Stimulated activated CD4-positive, alpha-beta T cell treated with anti-CD3 and anti-CD28 coated beads, Interleukin-4, amount 100 ng/mL, for 48 hours (primary cell): ENCODE data around the gene HOXB1.

Experiments
- DNase-seq, 2 donors: peaks; one replicate each; pipeline ENCODE4 v3.0.0-alpha.2; 2020; ENCODE audit warnings: low read depth in 2 of 2

Gene HOXB1

DNA sequence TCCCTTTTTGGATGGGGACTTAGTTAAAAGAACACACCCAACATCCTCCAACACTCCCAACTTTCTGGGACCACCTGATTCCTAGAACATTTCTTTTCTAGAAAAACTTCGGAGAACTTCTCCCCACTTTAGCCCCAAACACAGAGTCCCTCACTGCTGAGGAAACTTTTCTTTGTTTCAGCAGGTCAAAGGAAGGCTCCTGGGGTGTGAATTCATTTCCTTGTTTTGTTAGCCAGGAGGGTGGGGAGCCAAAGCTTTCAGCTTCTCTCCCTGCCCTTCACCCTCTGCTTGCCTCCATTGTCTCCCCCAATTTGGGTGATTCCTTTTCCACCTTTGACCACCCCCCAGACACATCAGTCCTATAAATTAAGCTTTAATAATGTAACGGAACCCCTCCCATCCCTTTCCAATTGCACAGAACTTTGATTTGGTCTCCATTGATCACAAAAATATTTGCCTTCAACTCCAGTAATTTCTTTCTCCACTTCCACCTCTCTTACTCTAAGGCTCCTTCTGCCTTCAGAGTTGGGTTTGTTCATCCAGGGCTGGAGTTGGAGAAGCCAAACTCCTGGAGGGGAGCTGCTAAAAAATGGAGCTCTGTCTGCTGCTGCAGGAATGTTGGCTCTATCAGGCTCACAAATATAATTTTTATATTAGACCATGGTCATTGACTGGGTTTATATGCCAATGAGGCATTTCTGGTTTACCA is 37.0 kb upstream of the HOXB1 start:
- DNase-seq, result no peak

DNA sequence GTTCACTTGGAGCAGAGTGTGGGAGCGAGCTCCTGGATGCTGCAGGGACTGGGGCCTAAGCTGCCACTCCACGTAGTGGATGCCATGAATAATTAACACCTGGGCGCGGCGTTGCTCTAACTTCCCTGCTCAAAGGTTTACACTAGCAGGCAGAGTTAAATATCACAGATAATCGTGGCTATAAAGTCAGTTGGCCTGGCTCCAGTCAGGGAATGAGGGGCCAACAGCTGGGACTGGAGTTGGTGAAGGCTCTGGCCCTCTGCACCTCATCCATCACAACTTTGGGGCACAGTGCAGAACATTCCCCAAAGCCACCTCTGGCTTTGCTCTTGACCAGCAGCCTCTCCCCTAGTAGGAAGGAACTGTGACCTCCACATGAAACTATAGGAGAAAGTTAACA is 36.4 kb upstream of the HOXB1 start:
- DNase-seq, result no peak

DNA sequence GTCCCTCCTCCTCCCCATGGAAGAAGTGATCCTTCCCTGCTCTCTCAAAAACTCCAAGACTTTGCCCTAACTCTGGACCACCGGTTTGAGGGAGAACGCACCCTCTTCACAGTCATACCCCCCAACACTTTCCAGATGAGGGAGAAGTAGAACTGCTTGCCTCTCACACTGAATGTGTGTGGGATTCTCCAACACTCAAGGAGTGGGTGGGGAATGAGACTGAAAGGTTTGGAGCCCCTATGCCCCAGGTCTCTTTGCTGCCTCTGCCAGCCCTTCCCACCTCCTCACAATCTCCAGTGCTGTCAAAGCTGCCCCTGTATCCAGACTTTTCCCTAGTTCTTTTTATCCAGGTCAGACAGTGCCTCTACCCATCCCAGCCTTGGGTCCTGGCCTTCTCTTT is 35.9 kb upstream of the HOXB1 start:
- no peak for DNase-seq

DNA sequence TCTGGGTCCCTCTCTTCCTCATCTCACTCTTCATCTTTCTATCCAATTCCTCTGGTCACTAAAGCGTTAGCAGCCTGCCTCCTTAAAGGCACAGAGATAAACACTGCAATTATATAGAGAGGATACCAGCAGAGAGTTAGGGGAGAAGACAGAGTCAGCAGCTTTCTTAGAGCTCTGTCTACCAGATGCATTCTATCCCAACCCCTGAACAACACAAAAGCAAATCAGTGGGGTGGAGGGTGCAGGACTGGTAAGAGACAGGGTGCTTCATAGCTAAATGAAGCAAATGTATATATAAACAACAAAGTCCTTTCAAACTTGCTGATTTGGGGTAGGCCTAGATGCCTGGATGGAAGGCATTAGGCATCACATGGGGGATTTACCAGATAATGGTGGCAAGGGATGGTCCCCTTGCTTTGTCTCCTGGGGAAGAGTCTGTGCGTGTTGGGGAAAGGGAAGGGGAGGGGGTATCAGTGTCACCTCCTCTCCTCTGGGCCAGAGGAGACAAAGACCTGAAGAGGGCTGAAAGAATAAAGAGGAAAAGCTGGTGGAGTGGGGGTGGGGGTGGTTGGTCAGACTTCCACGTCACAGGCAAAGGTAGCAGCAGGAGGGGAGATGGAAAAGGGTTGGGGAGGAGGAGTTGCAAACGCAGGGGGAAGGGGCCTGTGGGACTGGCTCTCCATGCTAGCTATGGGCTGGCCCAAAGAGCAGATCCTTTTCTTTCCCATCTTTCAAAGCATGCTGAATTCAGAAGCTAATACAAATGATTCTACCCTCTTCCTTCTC is 35.3 kb upstream of the HOXB1 start:
- no peak for DNase-seq

DNA sequence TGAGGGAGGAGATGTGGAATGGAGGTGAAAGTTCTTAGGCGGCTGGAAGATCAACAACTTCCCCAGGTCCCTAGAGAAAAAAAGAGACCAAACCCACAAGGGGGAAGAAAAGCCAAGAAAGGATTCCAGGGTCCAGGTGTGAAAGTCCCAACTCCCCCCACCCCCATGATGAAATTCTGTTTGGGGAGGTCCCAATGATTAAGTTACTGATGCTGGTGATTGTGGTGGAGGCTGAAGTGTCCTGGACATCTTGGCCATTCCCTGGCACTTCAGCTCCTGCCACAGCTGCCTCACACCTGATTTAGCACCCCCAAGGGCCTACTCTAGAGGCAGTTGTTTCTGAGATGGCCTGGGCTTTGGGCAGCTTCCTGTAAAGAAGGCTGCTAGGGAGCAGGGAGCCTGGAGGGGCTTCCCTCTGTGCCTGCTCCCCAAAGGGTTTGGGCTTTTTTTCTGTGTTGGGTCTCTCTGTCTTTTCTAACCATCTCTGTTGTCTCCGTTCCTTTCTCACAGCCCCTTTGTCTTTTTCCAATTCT is 34.3 kb upstream of the HOXB1 start:
- no peak for DNase-seq

DNA sequence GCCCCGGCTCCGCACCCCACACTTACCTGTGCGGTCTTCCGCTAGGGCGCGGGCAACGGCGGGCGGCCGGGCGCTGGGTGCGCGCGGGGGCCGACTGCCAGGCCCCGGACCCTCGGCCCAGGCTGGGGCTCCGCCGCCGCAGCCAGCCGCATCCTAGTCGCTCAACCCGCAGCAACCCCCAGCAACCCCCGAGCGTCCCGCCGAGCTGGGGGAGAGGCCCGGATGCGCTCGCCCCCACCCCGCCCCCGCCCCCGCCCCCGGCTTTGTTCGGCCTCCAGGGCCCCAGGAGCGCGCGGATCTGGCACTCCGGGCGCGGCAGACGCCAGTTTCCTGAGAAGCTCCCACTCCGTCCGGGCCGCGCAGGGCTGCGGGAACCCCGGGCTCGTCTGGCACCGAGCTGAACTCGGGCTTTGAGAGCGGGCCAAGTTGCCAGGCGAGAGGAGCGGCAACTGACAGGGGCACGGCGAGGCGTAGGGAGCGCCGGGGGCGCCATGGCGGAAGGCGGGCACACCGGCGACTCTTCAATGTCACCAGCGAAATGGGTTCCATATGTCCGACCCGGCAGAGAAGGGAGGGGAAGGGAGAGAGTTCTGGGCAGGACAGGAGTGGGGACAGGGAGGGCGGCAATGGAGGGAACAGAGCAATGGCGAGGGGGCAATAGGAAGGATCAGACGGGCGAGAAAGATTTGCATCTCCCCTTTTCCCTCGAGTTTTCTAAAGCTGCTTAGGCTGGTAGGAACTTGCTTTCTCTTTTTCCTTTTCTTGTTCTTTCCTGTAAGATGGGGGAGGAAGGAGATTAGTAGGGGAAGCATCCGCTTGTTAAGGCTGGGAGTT is 33.6 kb upstream of the HOXB1 start:
- DNase-seq, result no peak

DNA sequence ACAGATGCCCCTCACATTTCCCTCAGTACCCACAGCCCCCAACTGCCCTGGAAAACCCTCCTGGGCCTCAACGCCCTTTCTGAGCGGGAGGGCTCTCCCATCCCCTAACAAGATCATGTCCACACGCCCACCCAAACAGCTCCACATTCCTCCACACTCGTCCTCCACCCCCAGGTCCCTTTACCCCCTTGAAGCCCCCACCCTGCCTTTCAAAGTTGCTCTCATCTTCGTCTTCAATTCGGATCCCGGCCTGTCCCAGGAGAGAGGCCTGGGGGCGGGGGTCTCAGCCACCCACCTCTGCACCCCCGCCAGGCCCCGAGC is 33.0 kb upstream of the HOXB1 start:
- DNase-seq, result no peak

DNA sequence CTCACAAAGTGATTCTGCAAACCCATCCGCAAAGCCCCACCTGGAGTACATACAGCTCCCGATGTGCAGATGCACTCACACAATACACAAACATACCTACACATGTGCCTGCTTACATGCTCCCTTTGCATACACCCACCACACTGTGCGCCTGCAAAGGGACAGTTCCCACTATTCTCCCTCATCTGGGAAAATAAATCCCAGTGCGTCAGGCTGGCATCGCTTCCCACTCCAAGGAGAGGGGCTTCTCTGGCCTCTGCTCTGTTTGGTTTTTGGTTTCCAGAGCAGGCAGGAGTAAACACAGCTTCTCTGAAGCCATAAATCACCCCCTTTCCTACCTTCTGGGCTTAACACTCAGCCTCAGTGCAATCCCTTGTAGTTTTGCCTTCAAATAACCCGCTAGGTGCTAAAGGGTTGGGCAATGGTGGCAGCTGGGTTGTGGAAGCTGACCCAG is 32.6 kb upstream of the HOXB1 start:
- DNase-seq, result no peak

DNA sequence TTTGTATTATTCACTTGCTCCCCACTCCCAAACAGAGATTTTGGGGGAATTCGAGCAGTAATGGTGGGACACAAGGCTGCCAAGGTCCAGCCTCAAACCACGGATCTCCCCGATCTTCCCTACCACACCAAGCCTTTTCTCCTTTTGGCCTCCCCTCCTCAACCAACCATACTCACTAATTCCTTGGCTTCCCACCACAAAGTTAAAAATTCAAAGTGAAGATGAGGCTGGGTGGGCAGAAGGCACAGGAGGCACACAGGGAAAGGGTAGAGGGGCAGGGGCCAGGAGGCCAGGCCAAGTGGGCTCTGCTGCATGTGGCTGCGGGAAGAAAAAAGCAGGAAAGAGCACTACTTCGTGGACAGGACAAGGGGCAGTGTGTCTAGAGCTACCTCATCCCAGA is 32.1 kb upstream of the HOXB1 start:
- DNase-seq, result no peak

DNA sequence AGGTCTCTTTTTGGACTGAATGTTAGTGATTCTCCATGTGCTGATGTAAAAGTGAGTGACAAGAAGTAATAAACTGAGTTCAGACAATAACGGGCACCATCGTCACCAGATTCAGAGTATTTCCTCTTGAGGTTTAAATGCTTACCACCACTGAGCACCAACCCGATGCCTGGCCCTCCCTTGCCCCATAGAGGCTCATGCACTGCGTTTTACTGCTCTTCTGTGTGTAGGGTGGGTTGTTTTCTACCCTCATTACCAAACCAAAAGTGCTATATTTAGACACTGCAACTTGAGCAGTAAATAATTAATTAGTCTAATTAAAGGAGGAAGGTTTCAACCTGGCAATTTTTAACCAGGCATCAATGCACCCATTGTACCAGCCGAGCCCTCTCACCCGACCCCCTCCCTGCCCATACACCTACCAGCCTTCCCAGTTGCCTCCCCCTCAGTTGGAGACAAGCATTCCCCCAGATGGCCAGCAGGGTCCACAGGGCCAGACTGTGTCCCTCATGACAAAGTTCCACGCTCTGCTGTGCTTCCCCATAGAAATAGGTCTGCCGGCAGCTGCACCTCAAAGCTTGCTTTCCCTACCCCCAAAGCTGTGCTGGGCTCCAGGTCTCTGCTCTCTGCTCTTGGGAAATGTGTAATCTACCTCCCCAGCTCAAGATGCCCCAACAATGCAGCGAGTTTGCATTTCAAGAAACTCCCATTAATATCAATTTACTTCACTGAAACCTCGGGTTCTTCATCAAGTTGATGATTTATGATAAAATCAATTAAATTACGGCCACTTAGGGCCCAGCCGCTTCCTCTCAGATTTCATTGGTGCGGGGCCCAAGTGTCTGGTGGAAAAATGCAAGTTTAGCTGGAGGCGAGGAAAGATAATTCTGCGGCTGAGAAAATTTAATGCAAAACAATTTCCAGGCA is 31.3 kb upstream of the HOXB1 start:
- DNase-seq, result no peak

DNA sequence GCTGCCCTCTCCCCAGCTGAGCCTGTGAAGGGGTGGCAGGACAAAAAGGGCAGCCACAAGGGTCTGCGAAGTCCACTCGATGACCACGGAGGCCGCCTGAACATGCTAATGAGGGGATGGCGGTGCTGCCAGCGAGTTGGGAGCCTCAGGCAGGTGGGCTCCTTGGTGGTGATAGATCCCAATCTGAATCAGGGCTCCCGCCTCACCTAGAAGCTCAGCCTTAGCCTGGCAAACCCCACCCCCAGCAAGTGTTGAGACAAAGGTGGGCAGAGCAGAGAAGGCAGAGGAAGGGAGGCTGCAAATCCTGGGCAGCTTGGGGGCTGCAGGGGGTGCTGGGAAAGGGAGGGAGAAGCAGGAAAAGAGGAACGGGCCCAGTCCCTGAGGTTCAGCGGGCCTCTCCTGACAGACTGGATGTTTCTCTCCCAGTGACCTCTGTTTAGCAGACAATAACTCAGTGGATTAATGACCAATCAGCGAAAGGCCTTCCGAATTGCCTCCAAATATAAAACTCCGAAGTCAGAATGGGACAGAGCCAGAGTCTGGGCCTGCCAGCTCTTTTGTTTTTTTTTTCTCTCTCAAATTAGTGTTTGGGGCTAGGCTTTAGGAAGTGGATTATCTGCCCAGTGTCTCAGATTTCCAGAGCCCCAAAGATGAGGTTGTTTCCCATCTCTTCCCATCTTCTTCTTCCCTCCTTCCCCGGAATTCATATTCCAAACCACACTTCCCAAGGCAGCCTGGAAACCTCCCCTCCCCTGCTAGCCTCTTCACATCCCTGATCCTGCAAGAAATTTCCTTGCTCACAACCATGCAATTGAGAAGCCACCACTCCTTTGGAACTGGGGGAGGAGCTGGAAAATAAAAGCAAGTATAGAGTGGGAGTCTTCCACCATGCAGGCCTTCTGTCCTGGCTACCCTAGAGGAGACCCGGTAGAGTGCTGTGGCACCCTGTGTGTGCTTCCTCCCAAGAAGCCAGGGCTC is 29.3 kb upstream of the HOXB1 start:
- no peak for DNase-seq

DNA sequence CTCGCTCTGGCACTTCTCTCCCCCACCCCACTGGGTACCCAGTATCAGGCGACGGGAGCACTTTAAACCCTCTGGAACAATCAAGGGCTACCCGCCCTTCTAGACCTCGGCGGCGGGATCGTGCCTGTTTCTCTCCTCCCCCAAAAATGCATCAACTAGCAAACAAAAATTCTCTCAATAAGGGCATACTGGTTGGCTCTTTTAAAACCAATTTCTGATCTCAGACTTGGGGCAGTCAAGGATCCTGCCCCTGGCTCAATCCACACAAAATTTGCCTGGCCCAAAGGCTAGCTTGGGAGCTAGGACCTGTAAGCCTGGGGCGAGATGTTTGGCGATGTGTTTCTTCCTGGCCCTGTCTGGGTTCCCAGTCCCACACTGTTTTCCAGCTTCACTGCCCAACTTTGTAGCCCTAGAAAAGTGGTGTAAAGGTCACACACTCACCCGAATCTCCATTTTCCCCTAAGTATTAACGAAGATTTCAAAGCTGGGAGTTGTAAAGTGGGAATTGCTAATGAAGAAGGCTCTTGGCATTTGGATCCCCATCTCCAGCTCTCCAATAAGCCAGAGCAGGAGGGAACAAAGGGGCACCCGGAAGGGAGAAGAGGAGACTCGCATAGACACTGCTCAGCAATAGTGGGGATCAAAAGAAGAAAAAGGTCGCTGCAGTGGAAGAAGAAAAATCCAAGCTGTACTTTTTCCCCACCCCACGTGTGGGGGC is 28.5 kb upstream of the HOXB1 start:
- DNase-seq, result no peak

DNA sequence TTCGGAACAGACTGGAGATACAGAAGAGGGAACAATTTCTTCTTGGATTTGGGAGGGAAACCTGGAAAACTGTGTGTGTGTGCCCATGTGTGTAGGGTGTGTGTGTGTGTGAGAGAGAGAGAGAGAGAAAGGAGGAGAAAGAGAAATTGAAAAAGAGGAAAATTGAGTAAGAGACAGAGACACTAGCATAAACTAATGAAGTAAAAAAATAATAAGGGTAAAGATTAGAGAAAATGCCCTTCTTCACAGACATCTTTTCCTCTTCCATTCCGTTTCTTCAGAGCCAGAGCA is 28.0 kb upstream of the HOXB1 start:
- DNase-seq, result no peak

DNA sequence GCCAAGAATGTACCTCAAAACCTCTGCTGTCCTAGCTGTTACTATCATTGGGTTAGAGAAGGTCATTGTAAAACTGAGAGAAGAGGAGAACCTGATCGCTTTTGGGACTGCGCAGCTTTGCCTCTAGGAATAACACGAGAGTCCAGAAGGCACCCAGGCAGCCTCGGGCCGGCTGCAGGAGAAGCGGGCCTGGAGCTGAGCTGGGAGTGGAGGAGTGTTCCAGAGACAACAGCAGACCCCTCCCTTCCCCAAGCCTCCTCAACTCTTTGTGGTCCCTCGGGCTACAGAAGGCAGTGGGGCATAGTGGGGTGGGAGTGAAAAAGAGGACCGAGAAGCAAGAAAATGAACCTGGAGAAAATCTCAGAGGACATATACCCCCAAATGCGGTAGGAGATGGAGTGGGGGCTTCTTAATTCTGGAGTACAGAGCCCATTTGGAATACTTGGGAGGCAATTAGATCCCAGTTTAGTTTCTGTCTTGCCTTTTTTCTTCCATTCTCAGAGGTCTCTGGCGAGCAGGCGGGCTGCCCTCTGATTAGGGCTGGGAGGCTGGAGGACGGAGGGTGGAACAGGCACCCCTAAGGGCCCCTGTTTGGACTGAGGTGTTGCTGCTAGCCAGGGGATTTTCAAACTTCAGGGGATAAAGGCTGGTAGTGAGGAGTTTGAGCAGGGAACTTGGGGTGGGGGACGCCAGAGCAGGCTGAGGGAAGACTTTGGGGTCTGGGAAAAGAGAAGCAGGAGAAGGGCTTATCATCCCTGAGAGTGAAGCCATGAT is 27.4 kb upstream of the HOXB1 start:
- DNase-seq, result no peak

DNA sequence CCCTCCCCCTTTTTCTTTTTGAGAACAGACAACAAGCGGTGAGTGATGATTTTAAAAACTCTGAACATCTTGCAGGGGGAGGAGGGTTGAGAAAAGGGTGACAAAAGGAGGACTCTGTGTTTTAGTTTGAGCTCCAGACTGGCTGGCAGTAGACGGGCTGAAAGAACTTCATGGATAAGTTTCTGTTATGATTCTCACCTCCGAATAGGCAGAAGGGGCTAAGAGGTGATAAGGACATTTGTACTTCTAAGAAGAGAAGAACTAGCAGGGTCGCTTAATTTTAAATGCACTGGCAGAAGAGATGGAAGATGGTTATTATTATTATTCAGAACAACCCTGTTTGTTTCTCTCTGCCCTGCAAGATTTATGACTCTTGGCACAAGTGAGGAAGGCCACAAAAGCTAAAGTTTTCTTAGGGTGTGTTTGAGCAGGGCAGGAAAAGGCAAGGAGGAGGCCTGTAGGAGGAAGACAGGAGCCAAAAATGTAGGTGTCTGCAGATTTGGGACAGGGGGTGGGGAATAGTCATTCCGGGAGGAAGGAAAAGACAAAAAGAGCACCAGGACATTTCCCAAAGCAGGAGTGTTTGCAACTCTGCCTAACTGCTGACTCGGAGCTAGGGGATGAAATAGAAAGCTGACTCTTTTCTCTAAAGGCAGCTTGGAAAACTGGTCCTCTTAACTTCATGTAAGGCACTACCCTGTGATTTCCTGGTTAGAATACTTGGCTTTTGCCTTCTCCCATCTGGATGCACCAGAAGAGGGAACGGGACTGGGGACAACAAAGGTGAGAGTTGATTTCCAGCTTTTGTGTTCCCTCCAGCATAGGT is 26.0 kb upstream of the HOXB1 start:
- DNase-seq, result no peak

DNA sequence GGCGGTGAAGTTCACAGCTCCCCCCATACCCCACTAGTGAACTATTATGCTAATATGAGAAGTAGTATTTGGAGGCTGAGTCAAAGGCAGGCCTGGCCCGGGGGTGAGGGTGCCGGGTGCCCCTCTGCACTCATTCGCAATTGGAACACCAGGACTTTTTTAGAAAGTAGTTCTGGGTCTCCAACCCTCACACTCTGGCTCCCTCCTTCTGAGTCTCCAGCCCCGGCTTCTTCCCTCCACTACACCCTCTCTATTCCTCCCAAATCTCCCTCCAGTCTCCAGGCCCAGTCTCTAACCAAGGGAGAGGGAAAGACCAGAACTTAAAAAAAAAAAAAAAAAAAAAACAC is 25.4 kb upstream of the HOXB1 start:
- no peak for DNase-seq

DNA sequence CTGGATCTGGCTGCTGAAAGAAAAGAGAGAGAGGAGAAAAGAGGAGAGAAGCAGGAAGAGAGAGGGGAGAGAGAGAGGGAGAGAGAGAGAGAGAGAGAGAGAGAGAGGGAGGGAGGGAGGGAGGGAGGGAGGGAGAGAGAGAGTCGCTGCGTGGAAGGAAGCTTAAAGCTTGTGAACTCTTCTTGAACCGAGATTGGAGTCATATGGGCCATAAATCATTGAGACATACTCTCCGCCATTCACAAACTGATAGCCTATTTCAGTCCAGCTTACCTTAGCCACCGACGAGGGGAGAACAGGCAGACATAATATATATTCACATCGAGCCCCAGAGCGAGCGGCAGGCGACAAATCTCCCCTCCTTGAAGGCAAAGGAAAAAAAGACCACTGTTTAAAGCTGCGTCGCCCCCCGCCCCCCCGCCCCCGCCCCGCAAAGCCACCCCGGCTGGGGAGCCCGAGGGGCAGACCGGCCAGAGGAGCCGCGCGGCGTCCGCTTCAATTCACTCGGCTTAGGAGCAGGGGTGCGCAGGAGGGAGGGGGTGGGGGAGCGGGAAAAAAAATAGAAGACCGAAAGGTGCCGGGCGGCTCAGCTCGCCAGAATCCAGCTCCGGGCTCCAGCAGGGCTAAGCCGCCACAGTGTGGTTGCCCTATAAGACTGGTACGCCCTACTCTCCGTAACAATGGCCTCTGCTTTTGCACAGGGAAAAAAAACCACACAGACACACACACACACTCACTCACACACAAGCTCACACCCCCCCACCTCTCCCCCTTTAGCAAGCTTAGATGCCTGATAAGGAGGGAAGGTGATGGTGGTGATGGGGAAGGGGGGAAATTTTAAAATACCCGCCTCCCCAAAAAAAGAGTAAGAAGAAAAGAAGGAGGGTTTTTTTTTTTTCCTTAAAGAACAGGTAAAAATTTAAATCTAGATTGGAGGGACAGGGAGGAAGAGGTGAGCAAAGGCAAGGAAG is 24.7 kb upstream of the HOXB1 start:
- no peak for DNase-seq
